Measurements from ENCODE around the gene NMUR2. TPM values are rescaled to one million over a fixed set of nuclear protein-coding genes. Genes with fewer than 3 reads are reported as not detected.

NMUR2 gene
- total RNA-seq, 6 experiments from 2014 or later, result not detected

GRCh38 chr5:152374711-152375275 lies 30.3 kb downstream of the NMUR2 start:
- no peak for DNase-seq
- TF ChIP-seq CTCF (IDR thresholded peaks at IDR 0.05), result no peak
- Mint-ChIP-seq H3K36me3 (ENCODE audit: low read depth) (no peaks in the 10 kb centered on the region), H3K27ac (no peak overlapping the region), H3K27me3 (ENCODE audit: insufficient read depth) (no peaks in the 10 kb centered on the region), H3K9me3 (peaks cover 16% of the 10 kb centered on the region), H3K4me3 (no peak overlapping the region), H3K4me1 (ENCODE audit: low read depth) (no peaks in the 10 kb centered on the region)

- DNase-seq, result no peak
- Mint-ChIP-seq H3K36me3 (ENCODE audit: low read depth) (no peaks in the 10 kb centered on the region), H3K27ac (no peak overlapping the region), H3K4me3 (no peak overlapping the region), H3K4me1 (ENCODE audit: low read depth) (no peaks in the 10 kb centered on the region), H3K27me3 (ENCODE audit: insufficient read depth) (no peaks in the 10 kb centered on the region), H3K9me3 (peaks cover 15% of the 10 kb centered on the region)
- no peak for TF ChIP-seq CTCF (IDR thresholded peaks at IDR 0.05)
These were observed 32.2 kb downstream of the NMUR2 start for GRCh38 chr5:152372875-152373274.

- Mint-ChIP-seq H3K4me3 (no peak overlapping the region), H3K27me3 (ENCODE audit: insufficient read depth) (no peaks in the 10 kb centered on the region), H3K9me3 (peaks cover 9% of the 10 kb centered on the region; the same call in 1 of the 2 replicates), H3K36me3 (ENCODE audit: low read depth) (no peaks in the 10 kb centered on the region), H3K27ac (no peak overlapping the region), H3K4me1 (ENCODE audit: low read depth) (no peaks in the 10 kb centered on the region)
- no peak for TF ChIP-seq CTCF (IDR thresholded peaks at IDR 0.05)
- DNase-seq, result no peak
These were observed 35.8 kb downstream of the NMUR2 start for GRCh38 chr5:152369298-152369697.

GRCh38 chr5:152367554-152367953 lies 37.5 kb downstream of the NMUR2 start:
- TF ChIP-seq CTCF (IDR thresholded peaks at IDR 0.05), result no peak
- no peak for DNase-seq
- H3K27me3 Mint-ChIP-seq (ENCODE audit: insufficient read depth), result no peaks in the 10 kb centered on the region
- H3K4me1 Mint-ChIP-seq (ENCODE audit: low read depth), result no peaks in the 10 kb centered on the region
- no peaks in the 10 kb centered on the region for H3K36me3 Mint-ChIP-seq (ENCODE audit: low read depth)
- peaks cover 10% of the 10 kb centered on the region for H3K9me3 Mint-ChIP-seq
- H3K27ac Mint-ChIP-seq, result no peak overlapping the region
- H3K4me3 Mint-ChIP-seq, result no peak overlapping the region

GRCh38 chr5:152366716-152367115 lies 38.4 kb downstream of the NMUR2 start:
- no peak overlapping the region for H3K27ac Mint-ChIP-seq
- no peaks in the 10 kb centered on the region for H3K27me3 Mint-ChIP-seq (ENCODE audit: insufficient read depth)
- H3K9me3 Mint-ChIP-seq, result peaks cover 10% of the 10 kb centered on the region
- no peaks in the 10 kb centered on the region for H3K4me1 Mint-ChIP-seq (ENCODE audit: low read depth)
- no peak overlapping the region for H3K4me3 Mint-ChIP-seq
- DNase-seq, result no peak
- TF ChIP-seq CTCF (IDR thresholded peaks at IDR 0.05), result no peak
- no peaks in the 10 kb centered on the region for H3K36me3 Mint-ChIP-seq (ENCODE audit: low read depth)

GRCh38 chr5:152364899-152365298 lies 40.2 kb downstream of the NMUR2 start:
- H3K9me3 Mint-ChIP-seq, result peaks cover 26% of the 10 kb centered on the region
- no peaks in the 10 kb centered on the region for H3K27me3 Mint-ChIP-seq (ENCODE audit: insufficient read depth)
- no peaks in the 10 kb centered on the region for H3K4me1 Mint-ChIP-seq (ENCODE audit: low read depth)
- TF ChIP-seq CTCF (IDR thresholded peaks at IDR 0.05), result no peak
- no peak for DNase-seq
- H3K27ac Mint-ChIP-seq, result no peak overlapping the region
- no peaks in the 10 kb centered on the region for H3K36me3 Mint-ChIP-seq (ENCODE audit: low read depth)
- no peak overlapping the region for H3K4me3 Mint-ChIP-seq
